NB4 (cell line): ENCODE measurements around the gene MYOF.

Experiments used
- CTCF ChIP-seq: IDR thresholded peaks from one replicate; pipeline ENCODE4 v1.5.1; 2012; ENCODE audit warnings: low read depth, low read length
- MAX ChIP-seq: IDR thresholded peaks from 2 replicates; pipeline ENCODE4 v1.6.1; 2011; ENCODE audit warnings: low read depth, low read length
- MYC ChIP-seq: IDR thresholded peaks from 2 replicates; pipeline ENCODE4 v1.6.1; 2011; ENCODE audit warnings: low read depth, low read length
- POLR2A ChIP-seq: IDR thresholded peaks from 2 replicates; pipeline ENCODE4 v1.6.1; 2011; ENCODE audit warnings: mild to moderate bottlenecking; ENCODE audit not compliant: insufficient read length; ENCODE audit errors: extremely low read depth

DNA sequence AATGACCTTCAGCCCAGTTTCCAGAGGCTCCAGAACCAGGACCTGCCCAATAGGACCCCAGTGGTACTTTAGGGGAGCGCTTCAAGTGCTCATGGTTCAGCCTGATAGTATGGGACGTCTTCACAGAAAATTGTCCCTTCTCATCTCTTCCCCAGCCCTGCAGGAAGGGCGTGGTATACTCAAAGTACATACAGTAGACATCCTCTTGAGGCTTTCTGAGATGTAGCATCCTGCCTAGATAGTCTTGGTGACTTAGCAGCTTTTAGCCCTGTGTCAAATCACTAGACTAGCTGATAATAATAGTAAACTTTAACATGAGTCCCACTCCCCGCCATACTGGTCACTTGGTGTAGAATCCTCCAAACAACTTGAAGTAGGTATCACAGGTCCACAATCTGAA is 215.3 kb downstream of the MYOF start:
- TF ChIP-seq CTCF = no peak
- no peak for TF ChIP-seq POLR2A
- TF ChIP-seq MYC = no peak
- no peak for TF ChIP-seq MAX
